ENCODE results near the gene UBR3.

The UBR3 gene

GRCh38 chr2:170013802-170014551, 186.7 kb downstream of the UBR3 start:
- no peak for DNase-seq

DNA sequence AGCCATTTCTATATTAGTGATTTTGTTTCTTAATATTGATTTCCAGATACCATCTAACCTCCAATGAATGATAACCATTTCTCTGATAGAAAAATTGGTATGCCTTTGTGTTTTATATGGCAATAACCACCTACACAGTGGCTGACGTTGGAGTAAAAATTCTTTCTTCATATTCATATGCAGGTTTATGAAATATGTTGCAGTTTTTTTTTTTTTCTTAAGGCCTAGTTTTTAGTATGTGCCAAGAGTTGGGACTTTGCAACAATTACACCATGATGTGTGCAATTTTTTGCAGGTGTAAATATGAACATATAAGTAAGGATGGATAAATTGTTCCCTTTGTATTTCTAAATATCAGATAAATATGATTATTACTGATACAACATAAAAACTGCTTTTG, 187.5 kb downstream of the UBR3 start:
- DNase-seq, result no peak

DNA sequence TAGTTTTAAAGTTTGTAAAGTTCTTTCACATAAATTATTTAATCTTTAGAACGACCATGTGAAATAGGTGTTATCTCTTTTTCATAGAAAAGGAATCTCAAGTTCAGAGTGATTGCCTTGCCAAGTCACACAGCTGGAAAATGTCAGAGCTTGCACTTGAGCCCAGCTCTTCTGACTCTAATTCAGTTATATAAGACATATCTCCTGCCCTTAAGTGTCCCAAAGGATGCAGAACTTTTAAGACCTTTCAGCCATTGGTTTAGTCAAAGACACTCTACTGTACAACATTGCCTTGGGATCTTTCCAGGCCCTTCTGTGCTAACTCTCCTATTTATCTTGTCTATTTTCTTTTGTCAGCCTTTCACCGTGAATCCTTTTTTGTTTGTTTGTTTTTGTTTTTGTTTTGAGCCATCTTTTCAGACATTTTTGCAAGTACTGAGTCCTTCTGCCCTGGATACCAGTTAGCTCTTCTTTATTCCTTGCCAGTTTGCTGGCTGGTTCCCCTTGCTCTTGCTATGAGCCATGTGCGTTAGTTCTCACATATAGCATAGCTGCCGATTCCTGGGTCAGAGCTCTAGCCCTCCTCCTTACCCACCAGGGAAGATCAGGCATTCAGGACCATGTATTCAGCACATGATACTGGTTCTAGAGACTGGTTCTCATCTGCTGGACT, 190.7 kb downstream of the UBR3 start:
- DNase-seq, result no peak

- no peak for DNase-seq
These were observed 192.0 kb downstream of the UBR3 start for GRCh38 chr2:170019060-170019805.

DNA sequence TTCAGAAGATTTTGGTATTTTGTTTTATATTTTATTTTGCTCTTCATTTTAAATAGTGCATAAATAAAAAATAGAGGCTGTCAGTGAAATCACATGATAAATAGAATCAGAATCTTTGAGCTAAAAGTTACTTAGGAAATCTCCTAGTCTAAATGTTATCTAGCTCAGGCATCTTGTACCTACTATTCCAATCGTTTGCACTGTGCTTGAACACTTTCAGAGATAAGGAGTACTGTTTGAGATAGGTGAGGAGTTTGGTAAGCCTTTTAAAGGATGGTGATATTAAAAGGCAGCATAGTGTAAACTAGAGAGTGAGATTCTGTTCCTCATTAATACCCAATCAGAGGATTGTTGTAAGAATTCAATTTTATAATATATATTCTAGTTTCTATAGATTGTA, 193.5 kb downstream of the UBR3 start:
- no peak for DNase-seq

DNA sequence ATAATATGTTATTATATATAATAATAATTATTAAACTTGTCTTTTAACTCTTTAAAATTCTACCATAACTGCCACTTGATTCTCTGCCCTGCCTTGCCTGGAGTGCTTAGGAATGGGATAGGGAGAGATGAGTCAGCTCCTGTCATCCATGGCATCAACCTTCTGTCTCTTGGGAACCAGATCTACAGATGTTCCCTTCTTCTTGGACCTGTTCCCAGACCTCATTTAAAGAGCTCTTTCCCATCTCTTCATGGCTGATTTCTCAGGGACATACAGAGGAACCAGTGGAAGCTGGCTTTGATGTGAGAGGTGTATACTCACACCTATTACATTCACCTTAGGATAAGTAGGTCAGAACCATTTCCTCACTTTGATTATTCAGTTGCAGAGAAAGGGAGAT, 195.4 kb downstream of the UBR3 start:
- no peak for DNase-seq

GRCh38 chr2:170024721-170025120, 197.5 kb downstream of the UBR3 start:
- DNase-seq, result no peak

DNA sequence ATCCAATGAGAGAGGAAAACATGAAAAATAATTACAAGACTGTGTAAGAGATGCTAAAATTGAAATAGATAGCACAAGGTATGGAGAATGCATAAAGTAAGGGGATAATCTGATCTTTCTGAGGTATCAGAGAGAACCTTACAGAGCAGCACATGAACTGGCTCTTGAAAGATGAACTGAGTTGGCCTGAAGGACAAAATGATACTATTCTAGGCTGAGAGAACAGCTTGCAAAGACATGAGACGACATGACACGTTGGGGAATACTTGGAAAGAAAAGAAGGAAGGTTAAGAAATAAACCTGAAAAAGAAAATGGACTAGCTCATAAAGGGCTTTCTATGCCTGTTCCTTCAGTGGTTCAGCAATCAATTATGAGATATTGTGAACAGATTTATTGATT, 198.0 kb downstream of the UBR3 start:
- no peak for DNase-seq

DNA sequence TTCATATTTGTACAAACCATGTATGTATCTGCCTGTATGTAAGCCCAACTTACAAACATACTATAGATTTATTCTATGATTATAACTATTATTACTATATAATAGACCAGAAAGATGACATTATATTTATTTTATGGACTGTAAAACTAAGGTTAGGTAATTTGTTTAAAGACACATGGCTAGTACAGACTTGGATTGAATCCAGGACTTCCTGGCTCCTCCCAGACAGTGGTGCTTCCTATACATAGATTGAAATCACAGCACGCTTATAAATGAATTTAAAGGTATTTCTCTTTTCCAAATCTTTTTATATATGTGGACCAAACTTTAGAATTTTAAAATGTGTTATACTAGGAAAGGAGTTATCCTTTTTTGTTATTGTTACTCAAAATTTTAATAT, 199.1 kb downstream of the UBR3 start:
- no peak for DNase-seq

- DNase-seq, result no peak
These were observed 202.3 kb downstream of the UBR3 start for GRCh38 chr2:170029551-170029950.

DNA sequence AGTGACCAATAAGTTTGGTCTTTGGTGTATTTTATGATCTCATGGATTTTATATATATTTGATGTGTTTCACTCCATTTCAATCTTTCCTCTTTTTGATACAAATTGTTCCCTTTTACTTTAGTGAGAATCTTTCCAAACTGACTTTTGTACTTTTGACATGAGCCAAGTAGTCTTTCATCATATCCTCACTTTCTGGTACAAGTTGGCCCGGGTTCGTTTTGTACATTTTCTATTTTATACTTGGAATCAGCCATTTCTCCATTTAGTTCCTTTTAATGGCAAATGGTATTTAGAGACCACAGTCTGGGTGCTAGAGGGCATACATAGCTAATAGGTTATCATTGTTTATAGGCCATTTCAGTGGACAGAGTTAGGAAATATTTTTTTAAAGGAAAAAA, 202.8 kb downstream of the UBR3 start:
- no peak for DNase-seq

DNA sequence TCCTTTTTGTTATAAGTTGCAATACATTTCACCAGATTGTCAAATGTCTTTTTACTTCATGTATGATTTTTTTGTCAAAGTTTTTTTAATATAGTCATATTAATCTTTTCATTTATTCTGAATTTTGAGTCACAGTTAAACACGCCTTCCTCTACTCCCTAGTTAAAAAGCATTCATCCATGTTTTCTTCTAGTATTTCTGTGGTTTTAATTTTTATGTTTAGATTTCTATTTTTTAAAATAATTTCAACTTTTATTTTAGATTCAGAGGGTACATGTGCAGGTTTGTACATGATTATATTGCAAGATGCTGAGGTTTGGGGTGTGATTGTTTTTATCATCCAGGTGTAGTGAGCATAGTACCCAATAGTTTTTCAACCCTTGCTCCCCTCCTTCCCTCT, 204.0 kb downstream of the UBR3 start:
- no peak for DNase-seq

DNA sequence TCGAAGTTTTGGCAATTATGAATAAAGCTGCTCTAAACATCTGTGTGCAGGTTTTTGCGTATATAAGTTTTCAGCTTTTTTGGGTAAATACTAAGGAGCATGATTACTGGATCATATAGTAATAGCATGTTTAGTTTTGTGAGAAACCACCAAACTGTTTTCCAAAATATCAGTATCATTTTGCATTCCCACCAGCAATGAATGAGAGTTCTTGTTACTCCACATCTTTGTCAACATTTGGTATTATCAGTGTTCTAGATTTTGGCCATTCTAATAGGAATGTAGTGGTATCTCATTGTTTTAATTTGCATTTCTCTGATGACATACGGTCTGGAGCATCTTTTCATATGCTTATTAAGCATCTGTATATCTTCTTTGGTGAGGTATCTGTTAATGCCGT, 207.3 kb downstream of the UBR3 start:
- DNase-seq, result no peak

GRCh38 chr2:170038734-170039133, 211.5 kb downstream of the UBR3 start:
- no peak for DNase-seq

GRCh38 chr2:170039401-170040172, 212.3 kb downstream of the UBR3 start:
- DNase-seq, result no peak

GRCh38 chr2:170044751-170045478, 217.7 kb downstream of the UBR3 start:
- no peak for DNase-seq

DNA sequence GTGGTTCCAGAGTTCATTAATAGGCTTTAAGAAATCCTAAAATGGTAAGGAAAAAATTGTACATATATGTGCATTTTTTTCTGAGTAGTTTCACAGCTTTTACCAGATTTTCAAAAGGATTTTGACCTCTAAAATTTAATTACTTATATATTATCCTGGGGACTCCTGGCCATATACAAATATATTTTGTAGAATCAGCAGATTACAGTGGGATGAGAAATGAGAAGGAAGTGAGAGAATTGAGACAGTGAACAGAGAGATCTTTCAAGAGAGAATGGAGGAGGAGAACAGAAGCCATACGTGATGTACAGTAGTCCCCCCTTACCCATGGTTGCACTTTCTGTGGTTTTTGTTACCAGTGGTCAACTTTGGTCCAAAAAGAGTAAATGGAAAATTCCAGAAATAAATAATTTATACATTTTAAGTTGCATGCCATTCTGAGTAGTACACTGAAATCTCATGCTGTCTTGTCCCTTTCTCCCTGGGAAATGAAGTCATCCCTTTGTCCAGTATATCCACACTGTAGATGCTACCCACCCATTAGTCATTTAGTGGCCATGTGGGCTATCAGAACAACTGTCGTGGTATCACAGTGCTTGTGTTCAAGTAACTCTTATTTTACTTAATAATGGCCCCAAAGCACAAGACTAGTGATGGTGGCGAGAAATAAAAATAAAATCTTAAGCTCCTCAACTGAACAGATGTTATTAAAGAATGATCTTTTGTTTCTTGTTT, 220.2 kb downstream of the UBR3 start:
- no peak for DNase-seq

GRCh38 chr2:170052151-170052550, 224.9 kb downstream of the UBR3 start:
- no peak for DNase-seq

GRCh38 chr2:170054997-170055396, 227.7 kb downstream of the UBR3 start:
- no peak for DNase-seq

DNA sequence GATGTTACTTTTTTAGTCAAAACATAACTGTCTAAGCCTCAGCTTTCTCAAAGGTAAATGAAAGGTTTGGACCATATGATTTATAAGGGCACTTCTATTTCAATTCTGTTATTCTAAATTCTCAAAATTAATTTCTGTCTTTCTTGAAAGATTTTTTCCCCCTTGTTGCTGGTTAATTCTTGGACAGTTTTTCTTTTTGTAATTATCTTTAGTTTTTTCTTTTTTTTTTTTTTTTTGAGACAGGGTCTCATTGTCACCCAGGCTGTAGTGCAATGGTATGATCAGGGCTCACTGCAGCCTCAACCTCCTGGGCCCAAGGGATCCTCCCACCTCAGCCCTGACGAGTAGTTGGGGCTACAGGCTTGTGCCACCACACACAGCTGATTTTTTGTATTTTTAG, 229.6 kb downstream of the UBR3 start:
- no peak for DNase-seq

- DNase-seq, result no peak
These were observed 236.4 kb downstream of the UBR3 start for GRCh38 chr2:170063456-170064235.
